Inferior parietal cortex (tissue), 1 donor: ENCODE results near the gene CARS1.
"Not testable (repeated sequence)": the region's sequence is repeated elsewhere in the genome, so short reads cannot be mapped to it uniquely, and the experiment has no call there.

ENCODE experiments used
- DNase-seq: peaks from one replicate; pipeline ENCODE4 v3.0.0-alpha.2; 2016; ENCODE audit errors: extremely low spot score

Gene CARS1

GRCh38 chr11:3063432-3063831, 6.2 kb upstream of the CARS1 start:
- not testable (repeated sequence) for DNase-seq

GRCh38 chr11:3060436-3061025, 3.3 kb upstream of the CARS1 start:
- DNase-seq, result no peak

DNA sequence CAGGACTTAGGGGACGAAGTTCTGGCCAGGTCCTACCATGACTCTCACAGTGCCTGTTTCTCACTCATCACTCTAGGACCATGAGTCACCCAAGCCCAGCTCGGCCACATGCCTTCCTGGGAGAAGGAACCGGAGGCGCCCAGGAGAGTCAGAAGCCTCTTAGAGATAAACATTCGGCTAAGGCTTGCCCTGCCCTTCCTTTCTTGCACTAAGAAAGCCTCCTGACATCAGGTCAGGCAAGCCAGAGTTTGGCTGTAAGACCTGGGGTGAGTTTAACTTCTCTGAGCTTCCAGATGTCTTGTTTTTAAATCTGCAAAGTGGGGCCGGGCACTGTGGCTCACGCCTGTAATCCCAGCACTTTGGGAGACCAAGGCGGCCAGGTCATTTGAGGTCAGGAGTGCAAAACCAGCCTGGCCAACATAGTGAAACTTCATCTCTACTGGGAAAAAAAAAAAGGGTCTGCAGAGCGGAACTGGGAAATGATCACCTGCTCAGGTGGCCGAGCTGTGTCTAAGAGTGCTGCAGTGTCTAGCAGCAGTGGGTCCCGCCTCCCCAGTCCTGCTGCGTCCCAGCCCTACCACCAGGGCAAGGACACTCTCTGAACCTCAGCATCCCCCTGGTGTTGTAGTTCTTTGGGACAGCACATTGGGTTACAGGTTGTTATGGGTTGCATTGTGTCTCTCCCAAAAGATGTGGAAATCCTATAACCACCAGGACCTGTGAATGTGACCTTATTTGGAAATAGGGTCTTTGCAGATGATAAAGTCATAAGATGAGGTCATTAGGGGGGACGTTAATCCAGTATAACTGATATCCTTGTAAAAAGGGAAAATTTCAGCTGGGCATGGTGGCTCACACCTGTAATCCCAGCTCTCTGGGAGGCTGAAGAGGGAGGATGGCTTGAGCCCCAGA, 1.8 kb upstream of the CARS1 start:
- no peak for DNase-seq

- DNase-seq, result no peak
Observed at GRCh38 chr11:3056296-3057068, 741 bp downstream of the CARS1 start.

DNA sequence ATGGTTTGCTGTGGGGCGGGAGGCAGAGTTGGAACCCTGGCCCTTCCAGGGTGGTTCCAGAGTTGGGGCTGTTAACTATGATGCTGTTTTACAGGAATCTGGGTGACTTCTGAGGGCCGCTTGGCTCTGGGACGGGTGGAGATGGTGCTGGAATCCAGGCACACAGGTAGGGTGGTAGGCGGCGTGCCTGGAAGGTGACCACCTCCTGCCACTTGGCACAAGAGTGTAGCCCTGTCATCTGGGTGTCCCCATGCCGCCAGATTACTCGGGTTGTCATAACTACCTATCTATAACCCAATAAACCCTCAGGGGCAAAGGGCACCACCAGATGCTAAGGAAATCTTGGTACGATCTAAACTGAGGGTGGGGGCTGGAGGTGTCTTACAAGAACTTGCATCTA, 1.3 kb downstream of the CARS1 start:
- no peak for DNase-seq

DNA sequence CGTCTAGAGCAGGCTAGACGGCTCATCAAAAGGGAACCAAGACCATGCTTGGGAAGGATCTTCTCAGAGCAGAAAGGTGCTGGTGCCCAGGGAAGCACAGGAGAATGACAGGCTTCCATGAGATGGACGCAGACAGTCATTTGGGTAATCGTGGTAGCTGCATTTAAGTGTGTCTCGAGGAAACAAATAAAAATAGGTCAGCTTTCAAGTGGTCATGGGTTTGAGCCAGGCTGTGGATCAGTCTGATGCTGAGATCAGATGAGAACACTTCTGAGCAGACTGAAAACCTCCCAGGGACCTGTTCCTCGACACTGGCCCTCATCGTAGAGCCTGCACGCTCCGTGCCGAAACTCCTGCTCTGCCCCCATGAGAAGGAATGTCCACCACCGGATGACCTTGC, 4.7 kb downstream of the CARS1 start:
- DNase-seq, result no peak

DNA sequence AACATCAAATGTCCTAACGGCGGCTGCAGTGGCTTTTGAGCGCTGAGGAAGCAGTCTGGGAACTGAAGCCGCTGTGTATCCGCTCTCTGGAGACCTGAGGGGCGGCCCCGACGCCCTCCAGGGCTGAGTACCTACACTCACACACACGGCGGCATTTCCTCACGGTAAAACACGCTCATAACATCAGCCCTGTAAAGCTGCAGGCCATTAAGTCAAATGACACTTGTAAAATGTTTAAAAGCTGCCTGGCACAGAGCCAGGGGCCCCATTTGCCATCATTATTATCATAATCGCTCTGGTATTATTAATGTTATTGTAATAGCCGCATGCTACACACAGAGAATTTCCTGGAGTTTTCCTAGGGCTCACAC, 5.1 kb downstream of the CARS1 start:
- no peak for DNase-seq

- no peak for DNase-seq
Observed at GRCh38 chr11:3051196-3052108, 5.8 kb downstream of the CARS1 start.

DNA sequence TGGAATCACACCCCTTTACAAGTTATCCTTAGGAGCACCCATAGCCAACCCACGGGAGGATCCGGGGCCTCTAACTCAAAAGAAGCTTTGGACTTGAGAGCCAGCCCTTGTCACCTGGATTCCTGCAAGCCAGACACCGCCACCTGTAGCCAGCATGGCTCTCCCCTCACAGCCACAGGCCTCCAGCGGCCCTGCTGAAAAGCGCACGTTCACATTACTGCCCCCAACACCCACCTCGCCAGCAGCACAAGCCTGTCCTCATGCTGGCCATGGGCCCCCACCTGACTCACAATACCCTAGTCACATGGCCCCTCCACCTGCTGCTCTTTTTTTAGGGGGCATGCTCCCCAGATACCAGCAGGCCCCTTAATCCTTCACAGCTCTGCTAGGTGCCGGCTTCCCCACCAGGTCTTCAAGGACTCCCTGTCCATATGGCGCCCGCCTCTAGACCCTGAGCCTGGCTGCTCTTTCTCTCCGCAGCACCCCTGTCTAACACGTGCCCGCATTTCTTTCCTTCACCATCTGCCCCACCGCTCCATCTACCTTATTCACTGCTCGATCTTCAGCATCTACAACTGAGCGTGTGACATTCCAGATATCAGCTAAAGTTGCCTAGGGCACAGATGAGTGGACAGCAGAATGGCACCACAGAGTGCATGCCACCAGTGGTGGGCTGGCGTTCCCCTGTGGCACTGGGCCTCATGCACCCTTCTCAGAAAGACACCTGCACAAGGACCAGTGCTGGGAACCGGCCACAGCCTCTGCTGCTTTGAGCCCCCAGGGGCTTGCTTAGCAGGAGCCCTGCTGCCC, 6.6 kb downstream of the CARS1 start:
- DNase-seq, result no peak

DNA sequence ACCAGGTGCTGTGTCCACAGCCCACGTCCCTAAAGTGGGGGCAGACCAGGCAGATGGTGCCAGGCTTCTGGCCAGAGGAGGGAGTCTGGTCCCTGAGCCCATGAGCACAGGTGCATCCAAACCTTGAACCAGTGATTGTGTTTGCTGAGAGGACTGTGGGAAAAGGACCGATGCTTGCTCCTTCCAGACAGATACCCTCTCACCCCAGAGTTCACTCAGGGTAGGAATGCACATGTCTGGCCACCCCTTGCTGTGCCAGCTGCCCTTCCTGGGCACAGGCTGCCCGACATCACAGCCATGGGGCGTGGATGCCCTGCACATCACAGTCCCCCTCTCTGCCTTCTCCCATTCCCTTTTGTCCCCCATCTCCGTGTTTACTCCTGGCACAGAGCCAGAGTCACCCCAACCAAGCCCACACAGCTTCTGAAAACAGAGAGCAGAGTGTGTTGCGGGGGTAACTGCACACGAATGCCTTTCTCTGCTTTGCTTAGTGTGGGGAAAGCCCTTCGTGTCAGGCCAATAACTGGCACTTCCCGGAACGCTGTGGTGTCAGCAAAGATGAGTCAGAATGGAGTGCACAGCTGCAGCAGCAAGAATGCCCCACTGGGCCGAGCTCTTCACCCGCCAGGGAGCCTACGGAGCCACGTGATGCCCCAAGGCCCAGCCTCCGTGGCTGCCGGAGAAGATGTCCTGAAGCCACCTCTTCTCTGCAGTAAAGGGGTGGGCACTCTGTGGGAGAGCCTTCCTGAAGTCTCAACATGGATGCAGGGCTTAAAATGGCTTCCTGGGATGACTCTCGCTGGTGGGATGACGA, 7.6 kb downstream of the CARS1 start:
- peak; percentile 81 for DNase-seq

DNA sequence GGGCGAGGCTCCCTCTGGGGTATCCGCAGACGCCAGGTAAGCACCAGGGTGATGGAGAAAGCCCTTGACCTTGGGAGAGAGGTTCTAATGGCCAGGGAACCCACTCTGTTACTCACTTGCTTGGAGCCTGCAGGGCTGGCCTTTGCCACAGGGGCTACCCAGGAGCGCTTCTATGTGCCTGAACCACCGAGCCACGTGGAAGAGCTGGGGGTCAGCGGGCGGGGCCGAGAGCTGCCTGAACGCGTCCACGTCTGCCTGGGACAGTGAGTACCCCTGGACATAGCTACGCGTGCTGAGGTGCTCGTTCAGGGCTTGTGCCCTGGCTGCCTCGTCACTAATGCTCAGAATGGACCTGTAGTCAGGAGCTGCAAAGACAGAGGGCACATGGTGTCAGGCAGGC, 9.6 kb downstream of the CARS1 start:
- DNase-seq, result no peak

DNA sequence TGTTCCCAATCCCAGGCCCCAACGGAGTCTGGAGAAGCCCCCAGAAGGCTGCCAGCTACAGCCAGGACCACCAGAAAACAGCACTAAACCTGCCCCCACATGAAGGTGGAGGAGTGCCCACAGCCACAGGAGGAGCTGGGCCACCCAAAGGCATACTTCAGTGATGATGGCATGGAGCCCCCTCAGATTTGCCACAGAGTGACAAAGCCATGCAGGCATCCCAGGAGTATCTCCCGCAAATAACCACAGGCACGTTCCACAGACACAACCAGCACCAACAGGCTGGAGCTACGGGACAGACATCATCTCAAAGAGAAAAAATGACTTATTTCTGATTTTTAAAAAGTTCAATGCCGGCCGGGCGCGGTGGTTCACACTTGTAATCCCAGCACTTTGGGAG, 10.6 kb downstream of the CARS1 start:
- DNase-seq, result no peak

DNA sequence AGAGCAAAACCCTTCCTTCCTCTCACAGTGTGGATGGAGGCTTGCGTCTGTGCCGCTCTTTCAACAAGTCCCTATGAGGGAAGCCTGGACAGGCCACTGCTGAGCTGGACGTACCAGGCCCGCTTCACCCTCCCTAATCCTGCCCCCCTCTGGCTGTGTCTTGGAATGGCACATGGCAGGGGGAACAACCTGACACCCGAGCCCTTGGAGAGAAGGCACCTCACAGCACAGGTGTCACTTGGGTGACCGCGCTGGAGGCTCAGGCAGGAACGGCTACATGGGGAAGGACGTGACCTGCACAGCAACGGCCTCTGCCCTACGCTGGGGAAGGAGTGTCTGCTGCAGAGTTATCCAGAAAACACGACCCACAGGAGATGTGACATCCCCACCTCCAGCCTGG, 11.0 kb downstream of the CARS1 start:
- no peak for DNase-seq

GRCh38 chr11:3044915-3045314, 12.3 kb downstream of the CARS1 start:
- DNase-seq, result no peak

DNA sequence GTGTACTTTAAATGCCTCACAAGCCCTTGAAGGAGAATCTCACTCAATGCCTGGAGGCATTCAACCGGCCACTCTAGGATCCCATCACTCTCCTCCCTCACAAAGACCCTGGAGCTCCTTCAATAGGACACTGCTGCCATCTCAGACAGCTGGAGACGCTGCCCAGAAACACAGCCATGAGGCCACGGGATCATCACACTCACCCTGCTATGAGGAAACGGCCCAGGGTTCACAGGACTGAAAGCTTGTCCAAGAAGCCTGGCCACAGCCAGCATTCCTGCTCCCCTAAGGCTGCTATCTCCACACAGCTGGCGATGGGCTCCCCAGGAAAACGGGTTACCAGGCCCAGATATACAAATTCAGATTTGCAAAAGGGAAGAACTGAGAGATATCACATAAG, 13.2 kb downstream of the CARS1 start:
- DNase-seq, result no peak

DNA sequence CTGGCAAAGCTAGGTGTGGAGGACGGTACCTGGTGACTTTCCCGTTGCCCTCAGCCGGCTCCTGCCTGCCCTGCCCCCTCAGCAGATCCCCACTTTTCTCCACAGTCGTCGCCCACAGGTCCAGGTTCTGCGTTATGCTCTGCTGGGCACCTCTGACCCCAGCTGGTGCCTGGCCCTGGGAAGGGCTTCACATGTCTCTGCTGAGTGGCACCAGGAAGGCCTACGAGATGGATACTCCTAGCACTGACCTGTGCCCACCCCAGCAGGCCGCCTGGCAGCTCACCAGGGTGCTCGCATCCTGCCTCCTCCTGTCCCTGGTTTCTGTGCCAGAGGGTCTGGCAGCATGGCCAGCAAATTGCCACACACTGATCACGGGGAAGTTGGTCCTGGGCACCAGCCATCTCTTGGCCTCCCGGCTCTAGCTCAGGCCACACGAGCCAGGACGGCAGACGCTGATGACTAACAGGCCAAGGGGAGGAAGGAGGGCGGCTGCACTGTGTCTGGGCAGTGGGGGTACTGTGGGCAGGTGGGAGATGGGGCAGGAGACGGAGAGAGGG, 13.8 kb downstream of the CARS1 start:
- DNase-seq, result no peak

GRCh38 chr11:3042496-3043314, 14.5 kb downstream of the CARS1 start:
- DNase-seq, result no peak

DNA sequence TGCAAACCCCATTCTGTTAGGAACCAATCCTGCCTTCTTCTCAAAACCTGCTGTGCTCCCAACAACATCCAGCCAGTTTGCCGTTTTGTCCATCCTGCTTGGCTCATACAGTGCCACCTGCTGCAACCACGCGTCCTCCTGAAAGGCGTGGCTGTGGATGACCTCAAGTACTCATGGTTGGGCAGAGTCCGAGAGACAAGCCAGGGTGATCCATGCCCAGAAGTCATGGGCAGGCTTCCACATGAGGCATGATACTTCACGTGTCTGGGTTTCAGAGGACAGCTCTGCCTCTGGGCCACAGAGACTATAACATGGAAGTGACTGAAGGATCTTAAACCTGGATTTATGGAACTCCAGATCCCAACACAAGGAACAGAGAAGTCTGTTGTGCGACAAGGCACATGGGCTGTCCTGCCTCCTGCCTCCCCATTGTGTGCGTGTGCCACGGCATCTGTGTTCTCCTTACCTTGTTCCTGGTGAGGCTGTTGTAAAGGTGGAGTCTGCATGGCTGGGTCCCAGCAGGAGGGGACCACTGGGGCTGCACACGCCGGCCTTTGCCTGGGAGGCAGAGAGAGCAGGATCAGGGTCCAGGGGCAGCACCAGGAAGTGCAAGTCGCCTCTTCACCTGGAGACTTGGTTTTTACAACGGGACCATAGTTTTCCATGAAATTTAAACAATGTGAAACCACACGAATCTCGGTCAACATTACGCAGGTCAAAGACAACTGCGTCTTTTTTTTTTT, 15.4 kb downstream of the CARS1 start:
- DNase-seq, result no peak
